HCT116 (cell line): ENCODE measurements around the gene HNRNPU. TPM values are rescaled to one million over a fixed set of nuclear protein-coding genes. Genes with fewer than 3 reads are reported as not detected.
A peak's percentile ranks its signal among the peaks of the same experiment; 100 is the strongest.

ENCODE experiments used
- ATAC-seq: fragments of 200-7000 bp; cut with Tn5 transposase; 2 replicates; pipeline ENCODE4 v1.9.1; 2020; ENCODE audit warnings: mild to moderate bottlenecking, moderate library complexity
- BruUV-seq: library from RNA; stranded (reverse); fragments of 400-500 nt; replicated peaks from 2 replicates; lab custom pipeline; 2021; lab: Mats Ljungman, UMichigan
- CTCF ChIA-PET: fragments of 300-600 bp; sonication (Branson Sonifier 250); formaldehyde crosslinking; loops from one replicate; lab custom pipeline; 2021; ENCODE audit warnings: antibody characterized with exemption; lab: Charles Lee
- POLR2A ChIA-PET: fragments of 300-600, 350-600 bp; sonication (Branson Sonifier 250); formaldehyde crosslinking; loops from one replicate; lab custom pipeline; 2021; ENCODE audit warnings: antibody characterized with exemption; lab: Charles Lee
- RAD21 ChIA-PET, 2 experiments: fragments of 300-600 bp; sonication (Branson Sonifier 250); formaldehyde crosslinking; loops; one replicate each; lab custom pipeline; 2023; ENCODE audit warnings: low total read pairs in 2 of 2; ENCODE audit not compliant: uncharacterized antibody in 2 of 2, unreplicated experiment in 2 of 2, low non-redundant PET in 1 of 2; lab: Charles Lee
- DNase-seq: peaks from one replicate; pipeline ENCODE4 v3.0.0-alpha.2; 2010; ENCODE audit warnings: low read depth, low spot score
- H2AFZ ChIP-seq: fragments of 200-600 bp; shearing (Covaris generic), sonication (generic); 2 replicates; pipeline ENCODE4 v1.6.1; 2017; ENCODE audit warnings: low read depth, mixed run types, mixed read lengths, antibody characterized with exemption, low read length; ENCODE audit not compliant: poor library complexity, severe bottlenecking
- H3K27ac ChIP-seq: 2 replicates; pipeline ENCODE4 v1.5.1; 2012; ENCODE audit warnings: low read depth, low read length
- H3K27me3 ChIP-seq: fragments of 200-600 bp; sonication (generic); 2 replicates; pipeline ENCODE4 v1.6.1; 2016; ENCODE audit warnings: mixed run types, low read length, mixed read lengths; ENCODE audit not compliant: insufficient read depth
- H3K36me3 ChIP-seq, 2 experiments: fragments of 200-500 bp in 1 of 2; fragments of 200-600 bp in 1 of 2; sonication (Bioruptor generic) in 1 of 2; sonication (generic) in 1 of 2; 2 replicates each; pipeline versions ENCODE4 v1.5.1 to v1.6.1; 2014 to 2016; ENCODE audit warnings: low read length in 2 of 2, inconsistent platforms in 1 of 2, mixed read lengths in 1 of 2, mixed run types in 1 of 2; ENCODE audit not compliant: insufficient read depth in 2 of 2, control insufficient read depth in 1 of 2
- H3K4me1 ChIP-seq, 2 experiments: fragments of 200-600 bp in 1 of 2; sonication (generic) in 1 of 2; 2 replicates each; pipeline versions ENCODE4 v1.5.1 to v1.6.1; 2012 to 2017; ENCODE audit warnings: low read length in 2 of 2, inconsistent platforms in 1 of 2, mild to moderate bottlenecking in 1 of 2, mixed read lengths in 1 of 2, mixed run types in 1 of 2, moderate library complexity in 1 of 2; ENCODE audit not compliant: insufficient read depth in 2 of 2, control insufficient read depth in 1 of 2
- H3K4me2 ChIP-seq: fragments of 200-600 bp; sonication (generic); 2 replicates; pipeline ENCODE4 v1.6.1; 2017; ENCODE audit warnings: mixed run types, low read length, mixed read lengths
- H3K4me3 ChIP-seq, 2 experiments: fragments of 200-600 bp in 1 of 2; sonication (generic) in 1 of 2; replicated peaks in 1 of 2; 2 replicates each; pipeline ENCODE4 v1.5.1; 2011 to 2016; ENCODE audit warnings: low read length in 2 of 2, control low read depth in 1 of 2, low read depth in 1 of 2, mild to moderate bottlenecking in 1 of 2, mixed read lengths in 1 of 2, mixed run types in 1 of 2
- H3K79me2 ChIP-seq: fragments of 200-600 bp; sonication (generic); 2 replicates; pipeline ENCODE4 v1.6.1; 2017; ENCODE audit warnings: mild to moderate bottlenecking, mixed run types, low read length, moderate library complexity, mixed read lengths; ENCODE audit not compliant: insufficient read depth
- H3K9ac ChIP-seq: fragments of 200-600 bp; sonication (generic); 2 replicates; pipeline ENCODE4 v1.6.1; 2016; ENCODE audit warnings: low read length, mixed read lengths
- H3K9me2 ChIP-seq: fragments of 200-600 bp; sonication (generic), shearing (Covaris generic); 2 replicates; pipeline ENCODE4 v1.6.1; 2017; ENCODE audit warnings: mixed run types, mild to moderate bottlenecking, moderate library complexity; ENCODE audit not compliant: insufficient read depth
- H3K9me3 ChIP-seq, 2 experiments: fragments of 200-500 bp in 1 of 2; fragments of 200-600 bp in 1 of 2; sonication (Bioruptor generic) in 1 of 2; sonication (generic) in 1 of 2; 2 replicates each; pipeline ENCODE4 v1.6.1; 2014 to 2017; ENCODE audit warnings: low read length in 2 of 2, mixed read lengths in 2 of 2, inconsistent platforms in 1 of 2, low read depth in 1 of 2, mild to moderate bottlenecking in 1 of 2, mixed run types in 1 of 2, moderate library complexity in 1 of 2; ENCODE audit not compliant: control insufficient read depth in 1 of 2, insufficient read depth in 1 of 2
- H4K20me1 ChIP-seq: fragments of 200-600 bp; sonication (generic), shearing (Covaris generic); 2 replicates; pipeline ENCODE4 v1.6.1; 2017; ENCODE audit warnings: mixed run types, mild to moderate bottlenecking, moderate library complexity; ENCODE audit not compliant: insufficient read depth
- CEBPB ChIP-seq: IDR thresholded peaks from 2 replicates; pipeline ENCODE4 v1.6.1; 2012; ENCODE audit warnings: low read depth
- EZH2phosphoT487 ChIP-seq: fragments of 200-600 bp; IDR thresholded peaks from 2 replicates; pipeline ENCODE4 v1.6.1; 2018; ENCODE audit warnings: antibody characterized with exemption, borderline replicate concordance
- FOSL1 ChIP-seq: IDR thresholded peaks from 2 replicates; pipeline ENCODE4 v1.6.1; 2012; ENCODE audit warnings: low read depth
- JUND ChIP-seq: IDR thresholded peaks from 2 replicates; pipeline ENCODE4 v1.6.1; 2012
- POLR2AphosphoS5 ChIP-seq: IDR thresholded peaks from 2 replicates; pipeline ENCODE4 v1.6.1; 2011; ENCODE audit warnings: mild to moderate bottlenecking, low read depth, low read length, moderate library complexity
- RAD21 ChIP-seq: IDR thresholded peaks from 2 replicates; pipeline ENCODE4 v1.6.1; 2012; ENCODE audit warnings: low read depth, mild to moderate bottlenecking
- SRF ChIP-seq: IDR thresholded peaks from 2 replicates; pipeline ENCODE4 v1.6.1; 2012; ENCODE audit warnings: low read depth
- TCF7L2 ChIP-seq: IDR thresholded peaks from 2 replicates; pipeline ENCODE4 v1.7.0; 2011; ENCODE audit warnings: borderline replicate concordance, inconsistent platforms; ENCODE audit not compliant: insufficient read depth, insufficient read length; ENCODE audit errors: extremely low read depth
- YY1 ChIP-seq: IDR thresholded peaks from 2 replicates; pipeline ENCODE4 v1.6.1; 2011; ENCODE audit warnings: low read length, low read depth, moderate library complexity, mild to moderate bottlenecking; ENCODE audit not compliant: insufficient replicate concordance; ENCODE audit errors: extremely low read depth
- ZFX ChIP-seq: fragments of 450-650 bp; IDR thresholded peaks from 2 replicates; pipeline ENCODE4 v1.6.1; 2017
- intact Hi-C: fragments of 100-400 bp; cut with micrococcal nuclease; formaldehyde crosslinking; loops from 2 replicates; pipeline ENCODE4 v1.10.0; 2022
- total RNA-seq: library from RNA; stranded (reverse); gene quantifications from one replicate; pipeline ENCODE4 v1.2.1, GENCODE V29; 2021; ENCODE audit not compliant: unreplicated experiment
- TF ChIP-seq, protein P1 (sequence below): IDR thresholded peaks from 2 replicates; pipeline ENCODE4 v1.6.1; 2012; ENCODE audit warnings: low read depth
- TF ChIP-seq, protein P2 (sequence below): IDR thresholded peaks from 2 replicates; pipeline ENCODE4 v1.6.1; 2012
- TF ChIP-seq, protein P3 (sequence below): IDR thresholded peaks from 2 replicates; pipeline ENCODE4 v1.6.1; 2011; ENCODE audit warnings: mild to moderate bottlenecking, low read length, moderate library complexity; ENCODE audit not compliant: insufficient replicate concordance; ENCODE audit errors: extremely low read depth
- TF ChIP-seq, protein P4 (sequence below), 3 experiments: fragments of 200-600 bp in 1 of 3; sonication (generic) in 1 of 3; IDR thresholded peaks in 2 of 3; conservative IDR thresholded peaks in 1 of 3; 2 replicates each; pipeline ENCODE4 v1.5.1; 2012 to 2017; ENCODE audit warnings: low read depth in 2 of 3, low read length in 2 of 3, antibody characterized with exemption in 1 of 3, borderline replicate concordance in 1 of 3, control low read depth in 1 of 3, mild to moderate bottlenecking in 1 of 3, mixed read lengths in 1 of 3, mixed run types in 1 of 3, moderate library complexity in 1 of 3; ENCODE audit not compliant: insufficient read depth in 1 of 3

HNRNPU gene
- total RNA-seq, 1 experiment from 2014 or later, result 424 TPM

- peaks cover 86% of the 10 kb centered on the region for H3K79me2 ChIP-seq
- no peaks in the 10 kb centered on the region for H3K27me3 ChIP-seq
- H3K4me3 ChIP-seq, result no peak overlapping the region
- H3K27ac ChIP-seq, result no peak overlapping the region; the same call in 1 of the 2 replicates
- RAD21 ChIA-PET, result no interaction called here
- no peaks in the 10 kb centered on the region for H3K9me3 ChIP-seq
- H3K9me2 ChIP-seq, result no peaks in the 10 kb centered on the region
- intact Hi-C loops, result loop anchor here (10.0 kb wide), 1 partner anchor 1315 kb away; no protein-coding TSS in a partner anchor
- peaks cover 16% of the 10 kb centered on the region; the same call in 1 of the 2 replicates for H4K20me1 ChIP-seq
- no peak for DNase-seq
- H3K36me3 ChIP-seq, result peaks cover 28 to 30% of the 10 kb centered on the region in 2 experiments
- TF ChIP-seq TCF7L2, result no peak
- TF ChIP-seq SRF, result no peak
- TF ChIP-seq RAD21, result no peak
- TF ChIP-seq, protein P1, sequence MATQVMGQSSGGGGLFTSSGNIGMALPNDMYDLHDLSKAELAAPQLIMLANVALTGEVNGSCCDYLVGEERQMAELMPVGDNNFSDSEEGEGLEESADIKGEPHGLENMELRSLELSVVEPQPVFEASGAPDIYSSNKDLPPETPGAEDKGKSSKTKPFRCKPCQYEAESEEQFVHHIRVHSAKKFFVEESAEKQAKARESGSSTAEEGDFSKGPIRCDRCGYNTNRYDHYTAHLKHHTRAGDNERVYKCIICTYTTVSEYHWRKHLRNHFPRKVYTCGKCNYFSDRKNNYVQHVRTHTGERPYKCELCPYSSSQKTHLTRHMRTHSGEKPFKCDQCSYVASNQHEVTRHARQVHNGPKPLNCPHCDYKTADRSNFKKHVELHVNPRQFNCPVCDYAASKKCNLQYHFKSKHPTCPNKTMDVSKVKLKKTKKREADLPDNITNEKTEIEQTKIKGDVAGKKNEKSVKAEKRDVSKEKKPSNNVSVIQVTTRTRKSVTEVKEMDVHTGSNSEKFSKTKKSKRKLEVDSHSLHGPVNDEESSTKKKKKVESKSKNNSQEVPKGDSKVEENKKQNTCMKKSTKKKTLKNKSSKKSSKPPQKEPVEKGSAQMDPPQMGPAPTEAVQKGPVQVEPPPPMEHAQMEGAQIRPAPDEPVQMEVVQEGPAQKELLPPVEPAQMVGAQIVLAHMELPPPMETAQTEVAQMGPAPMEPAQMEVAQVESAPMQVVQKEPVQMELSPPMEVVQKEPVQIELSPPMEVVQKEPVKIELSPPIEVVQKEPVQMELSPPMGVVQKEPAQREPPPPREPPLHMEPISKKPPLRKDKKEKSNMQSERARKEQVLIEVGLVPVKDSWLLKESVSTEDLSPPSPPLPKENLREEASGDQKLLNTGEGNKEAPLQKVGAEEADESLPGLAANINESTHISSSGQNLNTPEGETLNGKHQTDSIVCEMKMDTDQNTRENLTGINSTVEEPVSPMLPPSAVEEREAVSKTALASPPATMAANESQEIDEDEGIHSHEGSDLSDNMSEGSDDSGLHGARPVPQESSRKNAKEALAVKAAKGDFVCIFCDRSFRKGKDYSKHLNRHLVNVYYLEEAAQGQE, result no peak
- no peak for TF ChIP-seq YY1
- no peak for TF ChIP-seq ZFX
- TF ChIP-seq, protein P2, sequence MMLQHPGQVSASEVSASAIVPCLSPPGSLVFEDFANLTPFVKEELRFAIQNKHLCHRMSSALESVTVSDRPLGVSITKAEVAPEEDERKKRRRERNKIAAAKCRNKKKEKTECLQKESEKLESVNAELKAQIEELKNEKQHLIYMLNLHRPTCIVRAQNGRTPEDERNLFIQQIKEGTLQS, result no peak
- TF ChIP-seq JUND, result 0 out of 2 replicates have a peak, but pooled peaks have one; percentile 6
- TF ChIP-seq CEBPB, result no peak
- no peak for TF ChIP-seq EZH2phosphoT487
- no peak for TF ChIP-seq FOSL1
- 0 out of 2 replicates have a peak, but pooled peaks have one; percentile 14 for TF ChIP-seq POLR2AphosphoS5
- TF ChIP-seq, protein P3, sequence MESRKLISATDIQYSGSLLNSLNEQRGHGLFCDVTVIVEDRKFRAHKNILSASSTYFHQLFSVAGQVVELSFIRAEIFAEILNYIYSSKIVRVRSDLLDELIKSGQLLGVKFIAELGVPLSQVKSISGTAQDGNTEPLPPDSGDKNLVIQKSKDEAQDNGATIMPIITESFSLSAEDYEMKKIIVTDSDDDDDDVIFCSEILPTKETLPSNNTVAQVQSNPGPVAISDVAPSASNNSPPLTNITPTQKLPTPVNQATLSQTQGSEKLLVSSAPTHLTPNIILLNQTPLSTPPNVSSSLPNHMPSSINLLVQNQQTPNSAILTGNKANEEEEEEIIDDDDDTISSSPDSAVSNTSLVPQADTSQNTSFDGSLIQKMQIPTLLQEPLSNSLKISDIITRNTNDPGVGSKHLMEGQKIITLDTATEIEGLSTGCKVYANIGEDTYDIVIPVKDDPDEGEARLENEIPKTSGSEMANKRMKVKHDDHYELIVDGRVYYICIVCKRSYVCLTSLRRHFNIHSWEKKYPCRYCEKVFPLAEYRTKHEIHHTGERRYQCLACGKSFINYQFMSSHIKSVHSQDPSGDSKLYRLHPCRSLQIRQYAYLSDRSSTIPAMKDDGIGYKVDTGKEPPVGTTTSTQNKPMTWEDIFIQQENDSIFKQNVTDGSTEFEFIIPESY, result no peak
- TF ChIP-seq, protein P4, sequence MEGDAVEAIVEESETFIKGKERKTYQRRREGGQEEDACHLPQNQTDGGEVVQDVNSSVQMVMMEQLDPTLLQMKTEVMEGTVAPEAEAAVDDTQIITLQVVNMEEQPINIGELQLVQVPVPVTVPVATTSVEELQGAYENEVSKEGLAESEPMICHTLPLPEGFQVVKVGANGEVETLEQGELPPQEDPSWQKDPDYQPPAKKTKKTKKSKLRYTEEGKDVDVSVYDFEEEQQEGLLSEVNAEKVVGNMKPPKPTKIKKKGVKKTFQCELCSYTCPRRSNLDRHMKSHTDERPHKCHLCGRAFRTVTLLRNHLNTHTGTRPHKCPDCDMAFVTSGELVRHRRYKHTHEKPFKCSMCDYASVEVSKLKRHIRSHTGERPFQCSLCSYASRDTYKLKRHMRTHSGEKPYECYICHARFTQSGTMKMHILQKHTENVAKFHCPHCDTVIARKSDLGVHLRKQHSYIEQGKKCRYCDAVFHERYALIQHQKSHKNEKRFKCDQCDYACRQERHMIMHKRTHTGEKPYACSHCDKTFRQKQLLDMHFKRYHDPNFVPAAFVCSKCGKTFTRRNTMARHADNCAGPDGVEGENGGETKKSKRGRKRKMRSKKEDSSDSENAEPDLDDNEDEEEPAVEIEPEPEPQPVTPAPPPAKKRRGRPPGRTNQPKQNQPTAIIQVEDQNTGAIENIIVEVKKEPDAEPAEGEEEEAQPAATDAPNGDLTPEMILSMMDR (IDR thresholded peaks at IDR 0.05 in 2 of 3, conservative IDR thresholded peaks at IDR 0.05 in 1 of 3; ENCODE audit: borderline replicate concordance in 1 of 3, insufficient read depth in 1 of 3, low read depth in 2 of 3, low read length in 2 of 3), result no peak
- TF ChIP-seq, all 23 proteins: peak for 2
- Histone ChIP-seq H2AFZ (no peak overlapping the region), H3K9ac (no peak overlapping the region), H3K4me1 (peaks cover 0 to 30% of the 10 kb centered on the region in 2 experiments; a peak in 3 of 4 replicates), H3K4me2 (no peak overlapping the region)
- ChIA-PET POLR2A (interaction anchor here (0.6 to 0.8 kb wide), 3 partner anchors 9 to 792 kb away, joined by 3 to 5 read pairs (median 4); no protein-coding TSS in a partner anchor), CTCF (interaction anchor here (1.8 kb wide), 1 partner anchor 203 kb away, joined by 5 read pairs; no protein-coding TSS in a partner anchor)
- no peak for ATAC-seq
- BruUV-seq, result no TSS peak
These were observed 24.7 kb downstream of the HNRNPU start for GRCh38 chr1:244839656-244840055.
